Body of pancreas (tissue), 4 donors: ENCODE data around the gene RASSF5. TPM values are rescaled to one million over a fixed set of nuclear protein-coding genes. Genes with fewer than 3 reads are reported as not detected.

Experiments used
- ATAC-seq: fragments of 150-250 bp; one replicate; pipeline ENCODE4 v1.9.1; 2016
- DNase-seq, 4 donors: peaks; one replicate each; pipeline ENCODE4 v3.0.0-alpha.2; 2019
- H3K27ac ChIP-seq, 4 donors: fragments of 200-600 bp; sonication (generic); 1 replicate in 3 of 4; 2 replicates in 1 of 4; pipeline versions ENCODE4 v1.5.1 to v1.6.1; 2016 to 2019; ENCODE audit warnings: mild to moderate bottlenecking in 1 of 4, mixed read lengths in 1 of 4, moderate library complexity in 1 of 4
- H3K27me3 ChIP-seq, 2 donors: fragments of 200-600 bp; sonication (generic); one replicate each; pipeline ENCODE4 v1.6.0; 2016; ENCODE audit warnings: mild to moderate bottlenecking in 1 of 2
- H3K36me3 ChIP-seq, 2 donors: fragments of 200-600 bp; sonication (generic); replicated peaks in 1 of 2; 2 replicates each; pipeline ENCODE4 v1.5.1; 2016; ENCODE audit warnings: low read depth in 2 of 2; ENCODE audit not compliant: insufficient read depth in 1 of 2
- H3K4me1 ChIP-seq: fragments of 200-600 bp; sonication (generic); one replicate; pipeline ENCODE4 v1.6.0; 2016
- H3K4me3 ChIP-seq, 2 donors: fragments of 200-600 bp; sonication (generic); 1 replicate in 1 of 2; 2 replicates in 1 of 2; pipeline ENCODE4 v1.5.1; 2016 to 2019
- H3K9me3 ChIP-seq, 3 donors: fragments of 200-600 bp; sonication (generic); 1 replicate in 2 of 3; 2 replicates in 1 of 3; pipeline ENCODE4 v1.5.1; 2016
- POLR2A ChIP-seq, 3 donors: fragments of 450-650 bp; IDR thresholded peaks; one replicate each; pipeline ENCODE4 v1.6.1; 2016; ENCODE audit warnings: antibody characterized with exemption in 3 of 3, mild to moderate bottlenecking in 2 of 3
- WGBS, 2 donors: methylation state at CpG; one replicate each; pipeline ENCODE4 v1.1.5; 2017; 5-methylcytosine and 5-hydroxymethylcytosine counted together
- intact Hi-C: fragments of 100-400 bp; cut with DNase I; formaldehyde crosslinking; loops from one replicate; pipeline ENCODE4 v1.15.1; 2023
- total RNA-seq, 2 donors: library from RNA; depleted of rRNA; stranded (reverse); fragments of >200 nt; gene quantifications; one replicate each; pipeline ENCODE4 v1.1.0, GENCODE V29; 2016
- TF ChIP-seq, protein P1 (sequence below), 7 experiments: fragments of 450-650 bp in 4 of 7; fragments of 200-600 bp in 3 of 7; sonication (generic) in 3 of 7; IDR thresholded peaks; one replicate each; pipeline ENCODE4 v1.5.1; 2016 to 2019; ENCODE audit warnings: antibody characterized with exemption in 7 of 7

Gene RASSF5
- total RNA-seq, 2 donors from 2014 or later, result 21.5 to 35.9 TPM

DNA sequence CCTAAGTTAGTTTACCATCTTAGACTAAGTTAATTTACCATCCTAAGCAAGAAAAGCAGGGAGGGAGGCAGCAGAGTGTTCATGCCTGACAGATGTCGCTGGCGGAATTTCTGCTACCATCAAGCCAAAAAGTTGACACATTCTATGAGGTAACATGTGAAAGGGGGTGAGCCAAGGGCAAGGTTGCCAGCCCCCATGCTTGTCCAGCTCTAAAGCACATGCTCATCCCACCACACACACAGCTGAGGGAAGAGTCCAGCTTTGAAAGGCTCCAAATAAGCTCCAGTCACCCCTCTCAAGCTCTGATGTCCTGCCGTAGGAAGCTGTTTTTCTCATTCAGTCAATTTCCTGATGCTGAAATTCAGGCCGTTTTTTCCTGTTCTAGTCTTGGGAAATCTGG lies 58.7 kb downstream of the RASSF5 start:
- ATAC-seq (no peak), DNase-seq (no peak)
- Histone ChIP-seq H3K4me3 (no peak overlapping the region), H3K9me3 (no peaks in the 10 kb centered on the region), H3K4me1 (peaks cover 3% of the 10 kb centered on the region), H3K36me3 (no peaks in the 10 kb centered on the region), H3K27me3 (no peaks in the 10 kb centered on the region), H3K27ac (no peak overlapping the region)
- intact Hi-C loops, result no loop called here
- 66 to 77% methylated on average over 4 of the region's 4 CpGs for WGBS, 2 donors
- TF ChIP-seq POLR2A (IDR thresholded peaks at IDR 0.05), result no peak
- TF ChIP-seq, protein P1, sequence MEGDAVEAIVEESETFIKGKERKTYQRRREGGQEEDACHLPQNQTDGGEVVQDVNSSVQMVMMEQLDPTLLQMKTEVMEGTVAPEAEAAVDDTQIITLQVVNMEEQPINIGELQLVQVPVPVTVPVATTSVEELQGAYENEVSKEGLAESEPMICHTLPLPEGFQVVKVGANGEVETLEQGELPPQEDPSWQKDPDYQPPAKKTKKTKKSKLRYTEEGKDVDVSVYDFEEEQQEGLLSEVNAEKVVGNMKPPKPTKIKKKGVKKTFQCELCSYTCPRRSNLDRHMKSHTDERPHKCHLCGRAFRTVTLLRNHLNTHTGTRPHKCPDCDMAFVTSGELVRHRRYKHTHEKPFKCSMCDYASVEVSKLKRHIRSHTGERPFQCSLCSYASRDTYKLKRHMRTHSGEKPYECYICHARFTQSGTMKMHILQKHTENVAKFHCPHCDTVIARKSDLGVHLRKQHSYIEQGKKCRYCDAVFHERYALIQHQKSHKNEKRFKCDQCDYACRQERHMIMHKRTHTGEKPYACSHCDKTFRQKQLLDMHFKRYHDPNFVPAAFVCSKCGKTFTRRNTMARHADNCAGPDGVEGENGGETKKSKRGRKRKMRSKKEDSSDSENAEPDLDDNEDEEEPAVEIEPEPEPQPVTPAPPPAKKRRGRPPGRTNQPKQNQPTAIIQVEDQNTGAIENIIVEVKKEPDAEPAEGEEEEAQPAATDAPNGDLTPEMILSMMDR (IDR thresholded peaks at IDR 0.05), result no peak

DNA sequence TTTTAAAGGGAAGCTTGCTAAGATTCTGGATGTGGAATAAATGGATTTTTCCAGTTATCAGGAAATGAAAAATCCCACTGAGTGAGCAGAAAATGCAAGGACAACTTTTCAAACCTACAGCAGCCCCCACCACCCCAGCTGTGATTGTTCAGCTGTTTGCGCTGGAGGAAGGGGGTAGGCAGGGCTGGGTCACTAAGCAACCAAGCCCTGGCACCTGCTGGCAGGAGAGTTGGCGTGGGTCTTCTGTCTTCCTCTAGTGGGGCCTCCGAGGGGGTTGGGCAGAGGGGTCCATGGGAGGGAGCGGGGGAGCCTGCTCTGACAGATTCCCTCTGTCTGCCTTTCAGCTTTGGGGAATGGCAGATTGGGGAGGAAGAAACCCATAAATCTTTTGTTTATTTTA lies 59.7 kb downstream of the RASSF5 start:
- Histone ChIP-seq H3K36me3 (no peaks in the 10 kb centered on the region), H3K27ac (no peak overlapping the region), H3K4me3 (no peak overlapping the region), H3K27me3 (no peaks in the 10 kb centered on the region), H3K4me1 (no peaks in the 10 kb centered on the region), H3K9me3 (no peaks in the 10 kb centered on the region)
- TF ChIP-seq, protein P1 (IDR thresholded peaks at IDR 0.05), result no peak
- no peak for TF ChIP-seq POLR2A (IDR thresholded peaks at IDR 0.05)
- intact Hi-C loops, result no loop called here
- WGBS, 2 donors, result 58 to 90% methylated on average over 4 of the region's 4 CpGs
- DNase-seq, result no peak
- ATAC-seq, result no peak

DNA sequence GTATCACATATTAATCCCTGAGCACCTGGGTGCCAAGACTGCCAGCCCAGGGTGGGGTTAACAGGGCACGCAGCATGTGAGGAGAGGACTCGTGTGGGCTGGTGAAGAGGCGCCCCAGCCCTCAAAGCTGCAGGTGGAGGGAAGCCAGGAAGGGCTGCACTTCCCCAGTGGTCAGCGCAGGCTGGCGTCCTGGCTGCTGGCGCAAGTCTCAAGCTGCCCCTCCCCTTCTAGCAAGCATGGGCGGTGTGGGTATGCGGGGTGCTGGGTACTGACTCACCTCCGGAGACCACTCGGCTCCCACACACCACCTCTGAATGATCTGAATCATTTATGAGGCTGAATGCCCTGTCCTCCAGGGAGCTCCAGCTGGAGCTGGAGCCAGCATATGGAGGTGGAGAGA lies 60.9 kb downstream of the RASSF5 start:
- no peak overlapping the region for H3K4me3 ChIP-seq
- H3K27ac ChIP-seq, result no peak overlapping the region
- H3K4me1 ChIP-seq, result no peaks in the 10 kb centered on the region
- H3K36me3 ChIP-seq, result no peaks in the 10 kb centered on the region
- H3K27me3 ChIP-seq, result no peaks in the 10 kb centered on the region
- intact Hi-C loops, result no loop called here
- TF ChIP-seq, protein P1 (IDR thresholded peaks at IDR 0.05), result no peak
- TF ChIP-seq POLR2A (IDR thresholded peaks at IDR 0.05), result no peak
- DNase-seq, result no peak
- 90 to 91% methylated on average over 7 to 10 of the region's 10 CpGs for WGBS, 2 donors
- H3K9me3 ChIP-seq, result no peaks in the 10 kb centered on the region
- ATAC-seq, result no peak

DNA sequence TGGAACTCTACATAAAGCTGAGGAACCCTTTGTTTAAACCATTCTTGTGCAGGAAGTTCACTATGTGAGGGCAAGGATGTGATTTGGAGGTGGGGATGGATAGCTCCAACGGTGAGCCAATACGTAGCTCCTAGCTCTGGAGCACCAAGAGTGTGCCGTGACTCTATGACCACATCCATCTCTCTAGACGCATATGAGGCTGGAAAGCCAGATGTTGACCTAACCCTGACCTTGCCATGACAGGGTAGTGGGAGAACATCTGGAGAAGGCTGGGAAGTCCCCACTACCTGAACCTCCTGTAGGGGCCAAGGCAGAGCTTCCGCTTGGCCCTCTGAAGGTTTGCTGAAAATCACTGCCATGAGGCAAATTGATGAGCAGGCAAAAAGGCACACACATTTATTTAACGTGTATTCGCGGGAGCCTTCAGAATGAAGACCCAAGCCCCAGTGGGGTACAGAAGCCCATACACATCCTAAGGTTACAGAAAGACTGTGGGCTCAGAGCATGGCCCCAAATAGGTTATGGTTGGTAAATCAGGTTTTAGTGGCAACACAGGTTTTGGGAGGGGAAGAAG lies 61.5 kb downstream of the RASSF5 start:
- Histone ChIP-seq H3K4me3 (no peak overlapping the region), H3K4me1 (no peaks in the 10 kb centered on the region), H3K27ac (no peak overlapping the region), H3K27me3 (no peaks in the 10 kb centered on the region), H3K36me3 (no peaks in the 10 kb centered on the region), H3K9me3 (no peaks in the 10 kb centered on the region)
- WGBS, 2 donors, result 78 to 87% methylated on average over 8 of the region's 8 CpGs
- ATAC-seq (no peak), DNase-seq (no peak)
- TF ChIP-seq, protein P1 (IDR thresholded peaks at IDR 0.05), result no peak
- no peak for TF ChIP-seq POLR2A (IDR thresholded peaks at IDR 0.05)
- intact Hi-C loops, result no loop called here

DNA sequence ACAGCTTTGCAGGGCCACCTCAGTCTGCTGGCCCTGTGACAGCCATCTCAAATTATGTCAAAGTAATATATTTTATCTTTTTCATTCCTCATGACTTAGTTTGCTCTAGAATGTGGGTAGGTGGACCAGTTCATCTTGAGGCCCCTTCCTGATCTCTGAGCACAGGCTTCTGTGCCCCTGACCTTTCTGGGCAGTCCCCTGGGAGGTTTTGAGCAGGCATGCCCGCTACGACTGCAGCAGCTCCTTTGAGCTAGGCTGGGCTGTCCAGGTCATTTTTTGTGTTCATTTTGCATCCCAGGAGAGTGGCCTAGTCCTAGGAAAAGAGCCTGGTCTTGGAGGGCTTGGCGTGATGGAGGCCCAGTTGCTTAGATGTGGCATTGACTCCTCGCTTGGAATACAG lies 62.2 kb downstream of the RASSF5 start:
- Histone ChIP-seq H3K4me1 (no peaks in the 10 kb centered on the region), H3K27ac (no peak overlapping the region), H3K36me3 (no peaks in the 10 kb centered on the region), H3K27me3 (no peaks in the 10 kb centered on the region), H3K9me3 (no peaks in the 10 kb centered on the region), H3K4me3 (no peak overlapping the region)
- no peak for TF ChIP-seq POLR2A (IDR thresholded peaks at IDR 0.05)
- TF ChIP-seq, protein P1 (IDR thresholded peaks at IDR 0.05), result no peak
- 90 to 96% methylated on average over 4 of the region's 4 CpGs for WGBS, 2 donors
- intact Hi-C loops, result no loop called here
- DNase-seq, result no peak
- ATAC-seq, result no peak
